IPS DF 6.9 (cell line): ENCODE results near the gene PDHA2.

Experiments used
- DNase-seq: peaks from one replicate; pipeline ENCODE4 v3.0.0-alpha.2; 2013; ENCODE audit warnings: low read depth, low spot score
- H3K27ac ChIP-seq: one replicate; pipeline ENCODE4 v1.5.1; 2013; ENCODE audit warnings: low read length, control low read depth
- H3K27me3 ChIP-seq: 2 replicates; pipeline ENCODE4 v1.6.1; 2013; ENCODE audit warnings: mild to moderate bottlenecking, low read length; ENCODE audit not compliant: control insufficient read depth, insufficient read depth
- H3K36me3 ChIP-seq: 2 replicates; pipeline ENCODE4 v1.6.1; 2013; ENCODE audit warnings: low read length; ENCODE audit not compliant: control insufficient read depth, insufficient read depth
- H3K4me1 ChIP-seq: 2 replicates; pipeline ENCODE4 v1.6.1; 2013; ENCODE audit warnings: low read length; ENCODE audit not compliant: control insufficient read depth, insufficient read depth
- H3K4me3 ChIP-seq: 2 replicates; pipeline ENCODE4 v1.5.1; 2013; ENCODE audit warnings: mild to moderate bottlenecking, low read length
- H3K9me3 ChIP-seq: 2 replicates; pipeline ENCODE4 v1.6.1; 2013; ENCODE audit warnings: low read length, inconsistent platforms; ENCODE audit not compliant: control insufficient read depth, insufficient read depth
- WGBS: extraction: QIAGEN DNeasy Blood & Tissue Kit; methylation state at CpG from one replicate; pipeline ENCODE4 v1.1.7; 2013; ENCODE audit warnings: mixed read lengths, missing lambda C conversion rate; ENCODE audit not compliant: insufficient read length, insufficient coverage; 5-methylcytosine and 5-hydroxymethylcytosine counted together

Gene PDHA2

DNA sequence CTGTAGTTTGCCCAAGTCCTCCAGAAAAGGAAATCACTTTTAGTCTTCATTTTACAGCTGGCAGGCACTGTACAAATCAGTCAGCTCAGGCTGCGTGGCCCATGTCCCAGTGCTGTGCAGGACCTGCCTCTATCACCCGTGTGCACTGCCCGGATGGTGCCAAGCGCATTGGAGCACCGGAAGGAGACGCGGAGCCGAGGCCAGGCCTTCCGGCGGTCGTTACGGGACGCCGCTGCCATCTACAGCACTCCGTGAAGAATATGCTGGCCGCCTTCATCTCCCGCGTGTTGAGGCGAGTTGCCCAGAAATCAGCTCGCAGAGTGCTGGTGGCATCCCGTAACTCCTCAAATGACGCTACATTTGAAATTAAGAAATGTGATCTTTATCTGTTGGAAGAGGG lies at the start of gene PDHA2:
PDHA2 (plus strand) TSS at position 203 of the 400 bp plus-strand sequence; CDS start at position 261, 58 bp downstream.
- no peaks in the 10 kb centered on the region; the same call in 1 of the 2 replicates for H3K4me1 ChIP-seq
- H3K27ac ChIP-seq: no peak within 1 kb of the TSS
- H3K36me3 ChIP-seq: no peaks in the 10 kb centered on the region
- WGBS: no CpG with 5 or more reads among the region's 22 CpGs
- H3K27me3 ChIP-seq: no peaks in the 10 kb centered on the region
- H3K4me3 ChIP-seq: no peak within 1 kb of the TSS
- DNase-seq: no peak
- H3K9me3 ChIP-seq: no peaks in the 10 kb centered on the region

DNA sequence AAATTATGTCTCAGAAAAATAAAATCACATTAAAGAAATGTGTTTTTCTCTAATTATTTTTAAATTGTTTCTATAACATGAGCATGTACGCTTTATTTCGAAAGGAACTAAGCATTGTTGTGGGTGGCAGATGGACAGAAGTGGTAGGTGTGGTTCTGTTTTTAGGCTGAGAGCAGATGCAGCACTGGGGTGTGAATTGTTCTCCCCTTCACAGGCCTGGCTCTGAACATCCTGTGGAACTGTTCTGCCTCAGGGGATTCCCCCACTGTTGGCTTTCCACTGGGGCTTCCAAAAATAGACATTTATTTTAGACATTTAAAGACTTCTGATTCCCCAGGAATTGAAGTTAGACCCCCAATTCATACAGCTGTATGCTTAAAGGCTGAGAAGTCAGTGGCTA lies 41.9 kb upstream of the PDHA2 start:
- H3K4me1 ChIP-seq: peaks cover 1% of the 10 kb centered on the region; the same call in 1 of the 2 replicates
- H3K36me3 ChIP-seq: no peaks in the 10 kb centered on the region
- H3K9me3 ChIP-seq: no peaks in the 10 kb centered on the region
- H3K27me3 ChIP-seq: no peaks in the 10 kb centered on the region
- no peak for DNase-seq
- no CpG with 5 or more reads among the region's 2 CpGs for WGBS
- H3K27ac ChIP-seq: no peak overlapping the region
- no peak overlapping the region for H3K4me3 ChIP-seq

GRCh38 chr4:95798727-95799126 lies 41.2 kb upstream of the PDHA2 start:
- peak; percentile 9 for DNase-seq
- no peaks in the 10 kb centered on the region for H3K27me3 ChIP-seq
- no CpG with 5 or more reads among the region's 3 CpGs for WGBS

GRCh38 chr4:95821867-95822266 lies 18.0 kb upstream of the PDHA2 start:
- no peak overlapping the region for H3K4me3 ChIP-seq
- no peak for DNase-seq
- H3K36me3 ChIP-seq: no peaks in the 10 kb centered on the region
- WGBS: no CpG with 5 or more reads among the region's 3 CpGs
- no peaks in the 10 kb centered on the region for H3K4me1 ChIP-seq
- no peaks in the 10 kb centered on the region for H3K27me3 ChIP-seq
- H3K9me3 ChIP-seq: no peaks in the 10 kb centered on the region
- H3K27ac ChIP-seq: no peak overlapping the region

More at GRCh38 chr4:95798727-95799126, 41.2 kb upstream of the PDHA2 start:
- Histone ChIP-seq H3K4me1 (peaks cover 1% of the 10 kb centered on the region; the same call in 1 of the 2 replicates), H3K4me3 (no peak overlapping the region), H3K9me3 (no peaks in the 10 kb centered on the region), H3K36me3 (no peaks in the 10 kb centered on the region), H3K27ac (no peak overlapping the region)

DNA sequence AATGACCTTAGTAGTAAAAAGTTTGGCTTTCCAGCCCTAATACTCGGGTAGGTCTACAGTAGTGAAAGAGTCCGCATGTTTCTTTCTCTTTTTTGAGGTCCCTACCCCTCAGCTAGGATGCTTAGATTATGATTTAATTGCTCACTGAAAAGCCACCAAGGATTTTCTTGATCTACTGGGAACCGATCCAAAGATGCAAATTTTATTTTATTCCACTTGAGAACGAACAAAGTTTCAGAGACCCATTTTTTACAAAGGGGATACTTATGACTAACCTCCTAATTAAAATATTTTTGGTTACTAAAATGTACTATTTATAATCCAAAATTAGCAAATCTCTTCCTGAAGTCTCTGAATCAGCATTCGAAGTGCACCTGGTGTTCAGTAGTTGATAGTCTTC lies 14.3 kb upstream of the PDHA2 start:
- Histone ChIP-seq H3K4me1 (no peaks in the 10 kb centered on the region), H3K27me3 (no peaks in the 10 kb centered on the region), H3K36me3 (no peaks in the 10 kb centered on the region), H3K9me3 (no peaks in the 10 kb centered on the region), H3K4me3 (no peak overlapping the region), H3K27ac (no peak overlapping the region)
- DNase-seq: no peak
- WGBS: no CpG with 5 or more reads among the region's 5 CpGs

DNA sequence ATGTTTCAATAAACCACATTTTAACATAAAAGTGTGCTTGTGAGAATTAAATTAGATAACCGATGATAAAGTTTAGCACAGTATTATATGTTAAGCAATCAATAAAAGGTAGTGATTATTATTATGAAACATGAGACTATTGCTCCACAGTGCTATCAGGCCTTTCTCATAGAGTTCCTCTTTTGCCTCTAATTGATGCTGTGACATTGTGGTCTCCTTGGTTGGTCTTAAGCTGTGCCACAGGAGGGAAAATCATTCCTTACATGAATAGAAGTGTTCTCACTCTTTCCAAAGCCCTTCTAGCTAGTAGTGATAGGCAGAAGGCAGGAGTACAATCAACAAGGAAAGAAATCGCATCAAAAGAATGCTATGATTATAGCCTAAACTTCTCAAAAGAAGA lies 9.2 kb upstream of the PDHA2 start:
- no peak for DNase-seq
- H3K27ac ChIP-seq: no peak overlapping the region
- WGBS: no CpG with 5 or more reads among the region's 2 CpGs
- no peaks in the 10 kb centered on the region for H3K36me3 ChIP-seq
- H3K27me3 ChIP-seq: no peaks in the 10 kb centered on the region
- no peaks in the 10 kb centered on the region for H3K4me1 ChIP-seq
- H3K4me3 ChIP-seq: no peak overlapping the region
- no peaks in the 10 kb centered on the region for H3K9me3 ChIP-seq

DNA sequence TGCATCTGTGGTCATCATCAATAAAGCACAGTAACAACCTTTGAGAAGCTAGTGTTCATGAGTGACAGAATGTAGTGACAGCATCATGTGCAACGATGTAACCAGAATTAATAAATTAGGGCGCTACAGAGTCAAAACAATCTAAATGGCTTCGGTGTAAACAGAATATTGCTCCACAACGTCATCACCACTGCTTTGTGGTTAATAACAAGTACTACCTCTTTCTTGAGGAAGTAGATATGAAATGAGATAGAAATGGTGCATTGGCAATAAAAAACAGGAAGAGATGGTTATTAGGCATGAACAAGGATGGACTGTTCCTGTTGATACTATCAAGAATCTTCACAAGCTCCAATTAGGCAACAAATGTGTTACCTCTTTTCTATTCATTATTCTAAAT lies 8.7 kb upstream of the PDHA2 start:
- no peaks in the 10 kb centered on the region for H3K27me3 ChIP-seq
- H3K36me3 ChIP-seq: no peaks in the 10 kb centered on the region
- no peak overlapping the region for H3K4me3 ChIP-seq
- H3K27ac ChIP-seq: no peak overlapping the region
- DNase-seq: no peak
- H3K9me3 ChIP-seq: no peaks in the 10 kb centered on the region
- no peaks in the 10 kb centered on the region for H3K4me1 ChIP-seq
- no CpG with 5 or more reads among the region's 4 CpGs for WGBS

DNA sequence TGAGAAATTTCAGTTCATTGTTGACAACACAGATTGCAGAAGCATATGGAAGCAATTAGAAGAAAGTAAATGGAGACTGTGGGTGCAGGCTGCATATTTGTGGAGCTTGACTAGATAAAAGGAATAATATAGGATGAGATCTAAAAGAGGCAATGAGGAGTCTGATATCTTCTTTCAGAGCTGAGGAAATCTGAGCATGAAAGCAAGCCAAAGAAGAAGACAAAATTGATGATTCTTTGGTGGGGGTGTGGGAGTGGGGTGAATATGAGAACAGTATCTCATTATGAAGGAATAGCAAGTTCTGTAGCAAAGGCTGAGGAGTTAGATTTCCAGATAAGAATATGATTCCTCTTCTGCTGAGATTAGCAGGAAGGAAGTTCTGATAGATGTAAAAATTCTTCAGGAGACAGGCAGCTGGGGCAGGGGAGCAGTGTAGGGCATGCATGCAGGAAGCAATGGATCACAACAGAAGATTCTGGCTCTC lies 6.1 kb upstream of the PDHA2 start:
- H3K27ac ChIP-seq: no peak overlapping the region
- no peak overlapping the region for H3K4me3 ChIP-seq
- H3K27me3 ChIP-seq: no peaks in the 10 kb centered on the region

GRCh38 chr4:95835672-95836071 lies 4.2 kb upstream of the PDHA2 start:
- peak; percentile 43 for DNase-seq
- no CpG with 5 or more reads among the region's 3 CpGs for WGBS
- Histone ChIP-seq H3K4me1 (no peaks in the 10 kb centered on the region; the same call in 1 of the 2 replicates), H3K27ac (no peak overlapping the region), H3K27me3 (no peaks in the 10 kb centered on the region), H3K36me3 (no peaks in the 10 kb centered on the region), H3K9me3 (no peaks in the 10 kb centered on the region), H3K4me3 (no peak overlapping the region)

More for the DNA sequence above, 6.1 kb upstream of the PDHA2 start:
- Histone ChIP-seq H3K36me3 (no peaks in the 10 kb centered on the region), H3K9me3 (no peaks in the 10 kb centered on the region), H3K4me1 (no peaks in the 10 kb centered on the region)
- no peak for DNase-seq

DNA sequence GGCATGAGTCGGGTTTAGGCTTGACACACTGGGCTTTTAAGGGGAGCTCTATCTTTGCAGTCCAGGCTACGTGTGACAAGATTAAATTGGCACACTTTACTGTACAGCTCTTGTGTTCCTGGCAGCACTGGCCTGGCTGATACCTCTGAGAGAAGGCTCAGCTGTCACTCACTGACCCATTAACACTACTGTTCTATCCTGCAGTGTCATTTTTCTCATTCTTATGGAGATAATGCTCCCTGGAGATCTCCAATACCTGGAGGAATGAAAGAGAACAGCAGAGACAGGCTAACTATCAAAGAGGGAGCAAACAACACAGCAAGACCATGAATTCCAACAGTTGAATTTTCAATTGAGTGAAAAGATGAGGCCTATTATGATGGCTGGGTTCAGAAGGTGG lies 1.7 kb upstream of the PDHA2 start:
- H3K4me1 ChIP-seq: no peaks in the 10 kb centered on the region; the same call in 1 of the 2 replicates
- no peaks in the 10 kb centered on the region for H3K36me3 ChIP-seq
- no peak overlapping the region for H3K27ac ChIP-seq
- peak; percentile 25 for DNase-seq
- no peaks in the 10 kb centered on the region for H3K9me3 ChIP-seq
- no peaks in the 10 kb centered on the region for H3K27me3 ChIP-seq
- no peak overlapping the region for H3K4me3 ChIP-seq
- no CpG with 5 or more reads among the region's 2 CpGs for WGBS

DNA sequence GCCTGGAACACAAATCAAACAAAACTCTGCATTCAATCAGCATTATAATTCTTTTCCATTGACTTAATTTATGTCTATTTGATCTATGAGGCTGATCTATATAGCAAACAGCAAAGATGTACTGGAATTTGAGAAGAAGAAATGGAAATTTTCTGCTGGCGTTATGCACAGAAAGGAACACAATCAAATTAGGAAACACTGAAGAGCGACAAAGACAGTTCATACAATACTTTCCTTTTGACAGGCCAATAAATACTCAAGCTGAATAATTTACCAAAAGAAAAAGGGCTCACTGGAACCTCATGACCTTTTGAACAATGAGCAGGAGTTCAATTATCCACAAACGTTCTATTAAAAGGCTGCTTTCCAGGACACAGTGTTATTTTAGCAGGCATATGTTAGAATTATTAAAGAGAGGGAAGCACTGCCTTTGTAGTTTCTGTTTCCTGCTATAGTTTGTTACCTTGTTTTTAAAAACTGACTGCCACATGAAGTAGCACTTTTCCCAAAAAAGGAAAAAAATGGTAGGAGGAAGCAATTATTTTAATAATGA lies 8.1 kb downstream of the PDHA2 start:
- Histone ChIP-seq H3K27me3 (no peaks in the 10 kb centered on the region), H3K27ac (no peak overlapping the region), H3K4me1 (no peaks in the 10 kb centered on the region), H3K9me3 (no peaks in the 10 kb centered on the region), H3K4me3 (no peak overlapping the region), H3K36me3 (no peaks in the 10 kb centered on the region)
- no CpG with 5 or more reads among the region's 3 CpGs for WGBS
- no peak for DNase-seq
